Natural killer cell treated with Interleukin-12 subunit alpha and Interleukin-12 subunit beta and Interleukin-15 and Interleukin-18, amount 100 ng/mL, for 72 hours (primary cell): ENCODE data around the gene MRPL22. TPM values are rescaled to one million over a fixed set of nuclear protein-coding genes. Genes with fewer than 3 reads are reported as not detected.
"Not testable (repeated sequence)": the region's sequence is repeated elsewhere in the genome, so short reads cannot be mapped to it uniquely, and the experiment has no call there.

Source experiments
- ATAC-seq, 2 donors: fragments of 150-1000 bp; cut with Tn5 transposase in 1 of 2; sonication (Bioruptor Pico), chemical (Tn5 transposase) in 1 of 2; 2 replicates each; pipeline ENCODE4 v1.10.0; 2021
- DNase-seq: peaks from one replicate; pipeline ENCODE4 v3.0.0; 2022; ENCODE audit warnings: low spot score
- H3K27ac Mint-ChIP-seq, 2 donors: 1 replicate in 1 of 2; 2 replicates in 1 of 2; pipeline ENCODE4 v1.8.0; 2022; ENCODE audit warnings: mixed read lengths in 2 of 2, mild to moderate bottlenecking in 1 of 2, moderate library complexity in 1 of 2
- H3K27me3 Mint-ChIP-seq, 2 donors: 1 replicate in 1 of 2; 2 replicates in 1 of 2; pipeline ENCODE4 v1.8.0; 2022; ENCODE audit warnings: mixed read lengths in 2 of 2
- H3K36me3 Mint-ChIP-seq: one replicate; pipeline ENCODE4 v1.8.0; 2022; ENCODE audit warnings: mixed read lengths
- H3K4me1 Mint-ChIP-seq, 2 donors: 1 replicate in 1 of 2; 2 replicates in 1 of 2; pipeline ENCODE4 v1.8.0; 2022; ENCODE audit warnings: low read depth in 2 of 2, mixed read lengths in 2 of 2, mild to moderate bottlenecking in 1 of 2
- H3K4me3 Mint-ChIP-seq: one replicate; pipeline ENCODE4 v1.8.0; 2022; ENCODE audit warnings: mixed read lengths
- H3K9me3 Mint-ChIP-seq: 2 replicates; pipeline ENCODE4 v1.8.0; 2022; ENCODE audit warnings: mixed read lengths
- total RNA-seq, 2 donors: library from RNA; stranded (reverse); gene quantifications; one replicate each; pipeline ENCODE4 v1.2.3, GENCODE V29; 2022

MRPL22 gene
- total RNA-seq, 2 donors from 2014 or later = 54.6 to 56.2 TPM

GRCh38 chr5:154956712-154957111 is 15.8 kb downstream of the MRPL22 start:
- Mint-ChIP-seq H3K4me3 (no peak overlapping the region), H3K27me3 (no peaks in the 10 kb centered on the region), H3K4me1 (peaks cover 2 to 4% of the 10 kb centered on the region in 2 donors), H3K9me3 (no peaks in the 10 kb centered on the region), H3K36me3 (no peaks in the 10 kb centered on the region), H3K27ac (no peak overlapping the region)
- no peak for DNase-seq
- no peak for ATAC-seq

GRCh38 chr5:154962494-154962893 is 21.6 kb downstream of the MRPL22 start:
- Mint-ChIP-seq H3K27ac (no peak overlapping the region), H3K36me3 (peaks cover 9% of the 10 kb centered on the region), H3K9me3 (no peaks in the 10 kb centered on the region), H3K4me1 (peaks cover 12 to 21% of the 10 kb centered on the region in 2 donors), H3K27me3 (no peaks in the 10 kb centered on the region), H3K4me3 (no peak overlapping the region)
- DNase-seq = no peak
- ATAC-seq = no peak

GRCh38 chr5:154966081-154966841 is 25.4 kb downstream of the MRPL22 start:
- Mint-ChIP-seq H3K27ac (no peak overlapping the region), H3K9me3 (no peaks in the 10 kb centered on the region), H3K4me1 (peaks cover 12 to 21% of the 10 kb centered on the region in 2 donors), H3K36me3 (peaks cover 9% of the 10 kb centered on the region), H3K27me3 (no peaks in the 10 kb centered on the region), H3K4me3 (no peak overlapping the region)
- ATAC-seq = no peak
- no peak for DNase-seq

- Mint-ChIP-seq H3K27ac (no peak overlapping the region), H3K4me3 (no peak overlapping the region), H3K4me1 (peaks cover 12 to 21% of the 10 kb centered on the region in 2 donors), H3K36me3 (peaks cover 9% of the 10 kb centered on the region), H3K27me3 (no peaks in the 10 kb centered on the region), H3K9me3 (no peaks in the 10 kb centered on the region)
- DNase-seq (no peak), ATAC-seq (no peak)
These were observed 26.0 kb downstream of the MRPL22 start for GRCh38 chr5:154966874-154967273.

- no peak overlapping the region for H3K27ac Mint-ChIP-seq
- DNase-seq (no peak), ATAC-seq (no peak)
- no peaks in the 10 kb centered on the region for H3K9me3 Mint-ChIP-seq
- no peak overlapping the region for H3K4me3 Mint-ChIP-seq
- peaks cover 9% of the 10 kb centered on the region for H3K36me3 Mint-ChIP-seq
- H3K27me3 Mint-ChIP-seq = no peaks in the 10 kb centered on the region
- peaks cover 12 to 21% of the 10 kb centered on the region in 2 donors for H3K4me1 Mint-ChIP-seq
These were observed 26.6 kb downstream of the MRPL22 start for GRCh38 chr5:154967421-154968024.

GRCh38 chr5:154968953-154969352 is 28.1 kb downstream of the MRPL22 start:
- Mint-ChIP-seq H3K9me3 (no peaks in the 10 kb centered on the region), H3K36me3 (peaks cover 9% of the 10 kb centered on the region), H3K4me1 (peaks cover 12 to 17% of the 10 kb centered on the region in 2 donors), H3K27ac (peak overlapping the region in 1 of 2 donors; percentile 6), H3K4me3 (no peak overlapping the region), H3K27me3 (no peaks in the 10 kb centered on the region)
- DNase-seq (no peak), ATAC-seq (no peak)

- H3K27ac Mint-ChIP-seq = no peak overlapping the region
- ATAC-seq (no peak), DNase-seq (no peak)
These were observed 29.9 kb downstream of the MRPL22 start for GRCh38 chr5:154970759-154971158.

GRCh38 chr5:154971501-154971900 is 30.6 kb downstream of the MRPL22 start:
- DNase-seq (no peak), ATAC-seq (no peak)
- no peak overlapping the region for H3K27ac Mint-ChIP-seq
- peaks cover 9 to 11% of the 10 kb centered on the region in 2 donors for H3K4me1 Mint-ChIP-seq
- peaks cover 2% of the 10 kb centered on the region for H3K36me3 Mint-ChIP-seq
- no peaks in the 10 kb centered on the region for H3K9me3 Mint-ChIP-seq
- H3K27me3 Mint-ChIP-seq = no peaks in the 10 kb centered on the region
- H3K4me3 Mint-ChIP-seq = no peak overlapping the region

More at GRCh38 chr5:154970759-154971158, 29.9 kb downstream of the MRPL22 start:
- Mint-ChIP-seq H3K9me3 (no peaks in the 10 kb centered on the region), H3K4me1 (peaks cover 15 to 16% of the 10 kb centered on the region in 2 donors), H3K4me3 (no peak overlapping the region), H3K36me3 (peaks cover 9% of the 10 kb centered on the region), H3K27me3 (no peaks in the 10 kb centered on the region)

GRCh38 chr5:154972476-154973080 is 31.7 kb downstream of the MRPL22 start:
- Mint-ChIP-seq H3K4me1 (peaks cover 8 to 9% of the 10 kb centered on the region in 2 donors), H3K4me3 (no peak overlapping the region), H3K27ac (no peak overlapping the region), H3K9me3 (no peaks in the 10 kb centered on the region), H3K36me3 (no peaks in the 10 kb centered on the region), H3K27me3 (no peaks in the 10 kb centered on the region)
- ATAC-seq (no peak), DNase-seq (no peak)

- H3K36me3 Mint-ChIP-seq, H3K4me1 Mint-ChIP-seq: not testable (repeated sequence)
These were observed 35.2 kb downstream of the MRPL22 start for GRCh38 chr5:154976082-154976481.

GRCh38 chr5:154977409-154977808 is 36.5 kb downstream of the MRPL22 start:
- no peak for ATAC-seq
- H3K27ac Mint-ChIP-seq = no peak overlapping the region

More at GRCh38 chr5:154976082-154976481, 35.2 kb downstream of the MRPL22 start:
- ATAC-seq, H3K4me3 Mint-ChIP-seq, H3K27me3 Mint-ChIP-seq, H3K27ac Mint-ChIP-seq, H3K9me3 Mint-ChIP-seq, DNase-seq: not testable (repeated sequence)

GRCh38 chr5:154978294-154978693 is 37.4 kb downstream of the MRPL22 start:
- not testable (repeated sequence) for H3K36me3 Mint-ChIP-seq, H3K27ac Mint-ChIP-seq, ATAC-seq, H3K9me3 Mint-ChIP-seq, H3K27me3 Mint-ChIP-seq, H3K4me1 Mint-ChIP-seq, DNase-seq, H3K4me3 Mint-ChIP-seq

More at GRCh38 chr5:154977409-154977808, 36.5 kb downstream of the MRPL22 start:
- H3K9me3 Mint-ChIP-seq = no peaks in the 10 kb centered on the region
- no peak for DNase-seq
- no peaks in the 10 kb centered on the region for H3K27me3 Mint-ChIP-seq
- H3K4me3 Mint-ChIP-seq = no peak overlapping the region
- H3K36me3 Mint-ChIP-seq = no peaks in the 10 kb centered on the region
- H3K4me1 Mint-ChIP-seq = peaks cover 8 to 9% of the 10 kb centered on the region in 2 donors

- Mint-ChIP-seq H3K9me3 (no peaks in the 10 kb centered on the region), H3K4me3 (no peak overlapping the region), H3K27me3 (peaks cover 16% of the 10 kb centered on the region in 2 donors), H3K4me1 (no peaks in the 10 kb centered on the region), H3K36me3 (no peaks in the 10 kb centered on the region), H3K27ac (no peak overlapping the region)
- DNase-seq = no peak
- ATAC-seq = no peak
These were observed 44.2 kb downstream of the MRPL22 start for GRCh38 chr5:154984946-154985516.

- no peak for ATAC-seq
- DNase-seq = no peak
- no peaks in the 10 kb centered on the region for H3K4me1 Mint-ChIP-seq
- peaks cover 16 to 21% of the 10 kb centered on the region in 2 donors for H3K27me3 Mint-ChIP-seq
- H3K4me3 Mint-ChIP-seq = no peak overlapping the region
- no peaks in the 10 kb centered on the region for H3K9me3 Mint-ChIP-seq
- no peaks in the 10 kb centered on the region for H3K36me3 Mint-ChIP-seq
- H3K27ac Mint-ChIP-seq = no peak overlapping the region
These were observed 45.3 kb downstream of the MRPL22 start for GRCh38 chr5:154986151-154986550.
